Astrocyte of the spinal cord (primary cell): ENCODE results near the gene REL.

ENCODE experiments used
- DNase-seq: peaks from one replicate; pipeline ENCODE4 v3.0.0; 2011; ENCODE audit warnings: low read depth, low spot score
- H3K4me3 ChIP-seq: 2 replicates; pipeline ENCODE4 v1.5.1; 2011; ENCODE audit warnings: low read depth, mild to moderate bottlenecking, low read length, moderate library complexity
- CTCF ChIP-seq: IDR thresholded peaks from 2 replicates; pipeline ENCODE4 v1.5.1; 2012; ENCODE audit warnings: low read depth, mild to moderate bottlenecking, low read length, inconsistent platforms
- in situ Hi-C: cut with HindIII; loops from 2 replicates; pipeline ENCODE4 v1.10.0; 2017; ENCODE audit warnings: low sequenced_read_pairs

The REL gene

GRCh38 chr2:60838481-60838880, 42.9 kb upstream of the REL start:
- TF ChIP-seq CTCF: no peak
- no peak overlapping the region for H3K4me3 ChIP-seq
- no peak for DNase-seq
- in situ Hi-C loops: no loop called here

GRCh38 chr2:60839126-60839813, 42.1 kb upstream of the REL start:
- H3K4me3 ChIP-seq: no peak overlapping the region
- in situ Hi-C loops: no loop called here
- TF ChIP-seq CTCF: no peak
- no peak for DNase-seq

GRCh38 chr2:60840880-60841279, 40.5 kb upstream of the REL start:
- no peak for TF ChIP-seq CTCF
- no peak for DNase-seq
- H3K4me3 ChIP-seq: no peak overlapping the region
- in situ Hi-C loops: no loop called here

- in situ Hi-C loops: no loop called here
- DNase-seq: no peak
- TF ChIP-seq CTCF: no peak
- no peak overlapping the region for H3K4me3 ChIP-seq
Measured at GRCh38 chr2:60843006-60843405, 38.4 kb upstream of the REL start.

GRCh38 chr2:60844105-60844504, 37.3 kb upstream of the REL start:
- TF ChIP-seq CTCF: no peak
- DNase-seq: no peak
- in situ Hi-C loops: no loop called here
- no peak overlapping the region for H3K4me3 ChIP-seq

GRCh38 chr2:60847854-60848253, 33.5 kb upstream of the REL start:
- no peak for TF ChIP-seq CTCF
- in situ Hi-C loops: no loop called here
- H3K4me3 ChIP-seq: no peak overlapping the region
- no peak for DNase-seq

GRCh38 chr2:60849187-60849586, 32.2 kb upstream of the REL start:
- no peak overlapping the region for H3K4me3 ChIP-seq
- no peak for DNase-seq
- in situ Hi-C loops: no loop called here
- TF ChIP-seq CTCF: no peak
